DMS53 treated with DMSO at 0.1 percent for 48 hours (cell line): ENCODE measurements around the gene KLHL25.

ENCODE experiments used
- DNase-seq: peaks from one replicate; lab custom pipeline; 2025; ENCODE audit not compliant: unreplicated experiment; lab: John Stamatoyannopoulos, UW

KLHL25 gene

GRCh38 chr15:85762039-85762755, 32.5 kb downstream of the KLHL25 start:
- DNase-seq: no peak

DNA sequence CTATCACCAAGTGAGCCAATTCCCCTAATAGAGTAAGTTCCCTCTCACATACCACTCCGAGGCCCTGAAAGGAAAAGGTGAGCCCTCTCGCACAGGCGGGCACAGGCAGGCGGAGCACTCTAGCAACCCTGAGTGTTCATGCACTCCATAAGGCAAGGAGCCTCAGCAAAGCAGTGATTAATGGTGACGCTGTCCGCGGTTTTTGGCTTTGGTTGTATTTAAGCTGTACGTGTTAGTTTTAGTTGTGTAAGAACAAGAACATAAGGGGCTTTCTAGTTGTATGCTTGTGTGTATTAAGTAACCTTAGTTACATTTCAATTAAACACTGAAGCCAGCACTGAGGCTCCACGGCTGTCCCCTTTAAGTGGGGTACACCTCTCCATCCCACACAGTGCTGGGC, 33.1 kb downstream of the KLHL25 start:
- no peak for DNase-seq

- no peak for DNase-seq
Observed at GRCh38 chr15:85760531-85761371, 34.0 kb downstream of the KLHL25 start.

DNA sequence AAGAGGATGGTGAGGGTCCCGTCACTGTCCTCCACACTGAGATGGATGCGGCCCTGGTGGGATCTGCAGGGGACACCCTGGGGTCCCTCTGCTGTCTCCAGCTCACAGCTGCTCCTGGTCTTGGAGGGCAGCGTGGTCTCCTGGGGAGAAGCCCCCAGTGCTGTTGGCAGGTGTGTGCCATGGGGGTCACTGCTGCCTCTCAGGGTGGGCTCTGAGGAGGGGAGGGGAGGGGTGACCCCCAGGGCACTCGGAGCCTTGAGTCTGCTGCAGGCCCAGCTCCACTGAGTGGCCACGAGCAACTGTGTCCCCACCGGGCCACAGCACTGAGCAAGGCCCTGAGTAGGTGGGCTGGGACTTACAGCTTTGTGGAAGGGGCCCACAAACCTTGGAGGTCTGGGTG, 34.7 kb downstream of the KLHL25 start:
- DNase-seq: no peak

DNA sequence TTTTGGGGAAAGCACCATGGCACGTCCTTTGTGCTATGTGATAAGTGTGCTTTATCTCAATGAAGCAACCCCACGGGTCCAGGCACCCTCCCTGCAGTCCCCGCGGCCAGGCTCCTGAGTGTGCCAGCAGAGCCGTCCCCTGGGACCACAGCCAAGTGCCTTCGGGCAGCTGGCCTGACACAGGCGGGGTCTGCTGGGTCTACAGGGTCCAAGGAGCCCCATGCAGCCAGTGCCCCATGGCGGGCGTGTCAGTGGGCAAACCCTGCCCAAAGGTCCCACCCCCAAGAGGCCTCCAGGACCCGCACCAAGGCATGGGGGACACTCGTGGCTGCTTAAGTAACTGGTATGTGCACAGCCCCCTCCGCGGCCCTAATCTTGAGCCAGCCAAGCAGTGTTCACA, 35.3 kb downstream of the KLHL25 start:
- DNase-seq: no peak

GRCh38 chr15:85758655-85758978, 36.1 kb downstream of the KLHL25 start:
- no peak for DNase-seq

GRCh38 chr15:85757939-85758654, 36.6 kb downstream of the KLHL25 start:
- DNase-seq: no peak

DNA sequence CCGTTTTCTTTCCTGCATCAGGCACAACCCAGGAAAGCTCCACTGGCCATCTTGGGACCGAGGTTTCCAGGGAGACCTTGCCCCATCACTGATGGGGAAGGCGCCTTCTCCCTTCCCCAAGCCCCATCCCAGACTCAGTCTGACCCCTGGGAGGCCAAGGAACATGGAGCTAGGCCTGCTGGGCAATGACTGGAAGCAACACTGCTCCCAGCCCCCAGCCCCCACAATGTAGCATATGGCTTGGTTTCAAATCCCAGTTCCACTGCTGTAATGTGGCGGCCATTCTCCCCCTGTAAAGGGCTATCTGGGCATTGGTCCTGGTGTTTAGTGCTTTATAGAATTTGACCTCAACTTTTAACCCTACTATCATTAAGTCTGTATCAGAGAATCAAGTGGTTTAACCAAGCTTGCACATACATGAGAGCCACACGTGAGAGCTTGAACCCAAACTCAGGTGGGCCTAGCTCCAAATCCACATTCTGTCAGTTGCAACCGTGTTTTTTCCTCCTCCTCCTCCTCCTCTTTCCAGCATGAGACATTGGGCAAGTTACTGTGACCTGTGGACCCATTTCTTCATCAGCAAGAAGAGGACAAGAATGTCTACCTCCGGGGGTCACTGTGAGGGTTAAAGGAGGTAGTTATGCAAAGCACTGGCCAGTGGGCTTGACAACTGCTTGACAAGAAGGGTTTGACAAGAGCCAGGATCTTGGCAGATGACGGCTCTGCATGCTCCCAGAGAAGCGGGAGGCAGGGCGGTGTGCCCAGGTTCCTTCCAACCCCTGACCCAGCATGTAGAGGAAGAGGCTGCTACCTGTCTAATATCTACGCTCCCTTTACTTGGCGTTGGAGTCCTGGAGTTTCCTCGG, 37.4 kb downstream of the KLHL25 start:
- no peak for DNase-seq

DNA sequence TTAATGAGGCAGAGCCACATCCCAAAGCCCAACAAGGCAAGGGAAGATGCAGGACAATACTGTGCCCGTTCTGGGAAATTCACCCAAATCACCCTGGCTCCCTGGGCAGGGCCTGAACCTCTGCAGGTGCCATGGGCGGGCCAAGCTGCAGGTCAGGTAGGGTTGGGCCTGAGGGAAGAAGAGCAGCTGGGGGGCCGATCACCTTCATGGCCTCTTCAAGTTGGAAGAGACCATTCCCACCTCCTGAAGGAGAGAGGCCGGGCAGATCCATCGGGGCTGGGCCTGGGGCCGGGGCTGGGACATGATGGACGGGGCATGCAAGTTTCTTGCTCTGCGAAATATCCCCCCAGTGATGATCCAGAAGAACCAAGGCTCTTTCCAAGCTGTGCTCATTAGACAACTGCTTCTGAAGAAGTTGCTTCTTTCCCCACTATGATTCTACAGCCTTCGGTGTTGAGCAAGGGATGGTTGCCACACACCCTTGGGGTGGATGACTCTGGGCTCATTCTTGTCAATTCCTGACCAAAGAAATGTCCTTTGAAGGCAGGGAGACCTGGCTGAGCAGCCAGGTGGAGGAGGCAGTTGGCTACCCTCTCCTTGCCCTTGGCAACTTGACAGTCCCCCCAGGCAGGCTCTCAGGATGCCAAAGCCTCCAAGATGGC, 38.2 kb downstream of the KLHL25 start:
- no peak for DNase-seq

- no peak for DNase-seq
Observed at GRCh38 chr15:85755942-85756341, 38.8 kb downstream of the KLHL25 start.

- no peak for DNase-seq
Observed at GRCh38 chr15:85755471-85755870, 39.3 kb downstream of the KLHL25 start.

DNA sequence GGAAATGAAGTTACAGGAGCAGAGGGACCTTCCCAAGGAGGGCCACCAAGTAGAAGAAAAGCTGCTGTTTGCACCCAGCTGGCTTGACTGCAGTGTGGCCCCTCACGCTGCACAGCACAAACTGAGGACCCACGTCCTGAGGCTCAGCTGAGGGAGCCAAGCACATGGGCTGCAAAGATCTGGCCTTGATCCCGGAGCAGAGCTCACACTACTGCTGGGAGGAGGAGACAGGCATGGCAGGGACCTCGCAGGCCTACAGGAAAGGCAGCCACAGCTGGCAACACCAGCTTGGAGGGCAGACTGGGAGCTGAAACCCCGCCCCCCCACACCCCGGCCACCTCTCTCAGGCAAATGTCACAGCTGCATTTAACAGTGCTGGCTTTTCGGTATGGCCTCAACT, 39.7 kb downstream of the KLHL25 start:
- no peak for DNase-seq

DNA sequence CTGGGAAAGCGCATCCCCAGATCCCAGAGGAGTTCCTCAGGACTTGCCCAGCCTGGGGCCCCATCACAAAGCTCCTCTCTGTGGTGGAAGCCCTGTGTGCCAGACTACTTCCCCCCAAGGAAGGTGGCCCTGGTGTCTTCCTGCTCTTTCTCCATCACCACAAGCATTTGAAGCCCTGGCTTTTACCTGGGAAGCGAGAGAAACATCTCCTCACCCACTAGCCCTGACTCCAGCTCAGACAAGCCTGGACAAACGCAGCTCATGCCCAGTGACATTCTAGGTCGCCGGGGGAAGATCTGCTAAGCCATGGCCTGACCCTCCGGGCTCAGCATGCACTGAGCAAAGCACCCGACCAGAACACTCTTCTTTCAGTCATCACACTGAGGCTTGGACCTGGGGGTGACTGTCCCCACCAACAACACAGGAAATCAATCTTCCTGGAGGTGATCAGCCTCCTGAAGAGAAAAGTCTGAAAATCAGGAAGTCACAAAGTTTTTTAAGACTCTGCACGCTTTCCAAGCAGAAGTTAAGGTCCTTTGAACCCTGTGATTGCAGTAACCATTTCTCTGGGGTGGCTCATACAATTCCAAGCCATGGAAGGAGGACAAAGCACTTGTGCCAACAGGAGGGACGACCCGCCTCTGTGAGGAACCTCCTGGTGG, 40.8 kb downstream of the KLHL25 start:
- no peak for DNase-seq

GRCh38 chr15:85753261-85753660, 41.5 kb downstream of the KLHL25 start:
- no peak for DNase-seq

GRCh38 chr15:85752491-85752961, 42.2 kb downstream of the KLHL25 start:
- no peak for DNase-seq

GRCh38 chr15:85752124-85752475, 42.6 kb downstream of the KLHL25 start:
- DNase-seq: no peak

- no peak for DNase-seq
Observed at GRCh38 chr15:85751291-85752123, 43.2 kb downstream of the KLHL25 start.

GRCh38 chr15:85750319-85751290, 44.1 kb downstream of the KLHL25 start:
- DNase-seq: no peak
